UCSD-AML1 (cell line): ENCODE data around the gene TSSK3.
"Not testable (repeated sequence)": the region's sequence is repeated elsewhere in the genome, so short reads cannot be mapped to it uniquely, and the experiment has no call there.

Experiments
- DNase-seq: peaks from one replicate; lab custom pipeline; 2025; ENCODE audit not compliant: unreplicated experiment; lab: John Stamatoyannopoulos, UW

TSSK3 gene

GRCh38 chr1:32337855-32338636 is 24.3 kb upstream of the TSSK3 start:
- DNase-seq = peak; percentile 48

- no peak for DNase-seq
Measured at GRCh38 chr1:32338637-32339145, 23.6 kb upstream of the TSSK3 start.

DNA sequence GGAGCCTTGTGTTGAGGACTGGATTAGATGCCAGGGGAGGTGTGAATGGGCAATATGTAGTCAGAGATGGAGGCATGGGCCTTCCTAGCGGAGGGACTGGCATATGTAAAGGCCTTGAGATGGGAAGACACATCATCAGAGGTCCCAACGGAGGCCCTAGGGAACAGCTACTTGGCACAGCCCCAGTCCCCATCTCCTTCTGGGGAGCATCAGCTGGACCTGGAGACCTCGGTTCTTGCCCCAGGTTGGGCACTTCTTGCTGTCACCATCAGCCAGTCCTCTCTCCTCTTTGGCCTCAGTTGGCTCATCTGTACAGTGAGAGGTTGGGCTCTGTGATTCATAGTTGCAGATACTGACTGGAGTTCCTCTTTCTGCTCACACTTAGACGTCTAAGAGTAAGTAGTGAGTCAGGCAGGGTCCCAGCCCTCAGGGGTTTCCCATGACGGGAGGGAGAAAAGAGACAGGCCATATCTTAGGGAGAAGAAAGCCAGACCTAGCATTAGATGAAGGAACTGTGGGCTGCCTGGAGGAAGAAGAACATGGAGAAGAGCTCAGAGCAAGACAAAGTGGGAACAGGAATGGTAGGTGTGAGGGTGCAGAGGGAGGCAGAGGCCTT is 22.9 kb upstream of the TSSK3 start:
- DNase-seq = peak; percentile 33

- DNase-seq = no peak
Measured at GRCh38 chr1:32341186-32341757, 21.1 kb upstream of the TSSK3 start.

- DNase-seq = no peak
Measured at GRCh38 chr1:32341971-32342370, 20.4 kb upstream of the TSSK3 start.

DNA sequence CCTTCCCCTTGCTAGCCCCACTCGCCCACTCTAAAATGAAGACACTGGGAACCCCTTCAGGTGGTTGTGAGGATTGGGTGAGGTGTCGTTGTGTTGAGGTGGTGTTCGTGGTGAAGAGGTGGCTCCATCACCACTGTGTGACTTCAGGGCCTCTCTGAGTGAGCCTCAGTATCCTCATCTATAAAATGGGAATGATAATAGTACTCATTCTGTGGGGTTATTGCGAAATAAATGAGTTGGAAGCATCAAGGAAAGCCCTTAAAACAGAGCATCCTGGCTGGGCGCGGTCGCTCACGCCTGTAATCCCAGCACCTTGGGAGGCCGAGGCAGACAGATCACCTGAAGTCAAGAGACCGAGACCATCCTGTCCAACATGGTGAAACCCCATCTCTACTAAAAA is 19.6 kb upstream of the TSSK3 start:
- no peak for DNase-seq

GRCh38 chr1:32345289-32345827 is 17.0 kb upstream of the TSSK3 start:
- DNase-seq = peak; percentile 53

- DNase-seq = no peak
Measured at GRCh38 chr1:32346532-32347157, 15.7 kb upstream of the TSSK3 start.

GRCh38 chr1:32349211-32349708 is 13.1 kb upstream of the TSSK3 start:
- DNase-seq = peak; percentile 85

DNA sequence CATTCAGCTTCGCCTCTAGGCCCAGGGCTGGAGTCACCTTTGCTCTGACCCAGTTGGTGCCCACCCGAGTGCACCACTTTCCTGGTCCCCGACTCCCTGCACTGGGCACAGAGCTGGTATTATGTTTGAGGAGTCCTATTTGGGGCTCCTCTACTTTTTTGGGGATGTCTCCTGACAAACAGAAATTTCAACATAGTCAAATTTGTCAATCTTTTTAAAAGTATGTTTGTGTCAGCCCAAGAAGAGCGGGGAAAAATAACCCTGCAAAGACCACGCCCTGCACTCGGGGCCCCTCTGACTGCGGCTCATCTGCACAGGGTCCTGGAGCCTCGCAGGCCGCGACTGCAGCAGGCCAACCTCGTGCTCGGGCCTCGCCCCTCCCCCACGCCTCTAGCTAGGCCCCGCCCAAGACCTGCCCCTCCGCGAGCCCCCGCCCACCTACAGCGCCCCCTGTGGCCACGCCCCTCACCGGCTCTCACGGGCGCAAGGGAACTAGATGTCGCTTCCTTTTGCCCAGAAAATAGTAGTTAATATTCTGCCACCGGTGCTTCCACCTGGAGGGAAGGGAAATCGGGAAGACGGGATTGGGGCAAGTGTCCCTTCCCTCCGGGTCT is 11.4 kb upstream of the TSSK3 start:
- peak; percentile 89 for DNase-seq

- peak; percentile 91 for DNase-seq
Measured at GRCh38 chr1:32351399-32352238, 10.7 kb upstream of the TSSK3 start.

GRCh38 chr1:32352239-32352745 is 10.0 kb upstream of the TSSK3 start:
- DNase-seq = no peak

DNA sequence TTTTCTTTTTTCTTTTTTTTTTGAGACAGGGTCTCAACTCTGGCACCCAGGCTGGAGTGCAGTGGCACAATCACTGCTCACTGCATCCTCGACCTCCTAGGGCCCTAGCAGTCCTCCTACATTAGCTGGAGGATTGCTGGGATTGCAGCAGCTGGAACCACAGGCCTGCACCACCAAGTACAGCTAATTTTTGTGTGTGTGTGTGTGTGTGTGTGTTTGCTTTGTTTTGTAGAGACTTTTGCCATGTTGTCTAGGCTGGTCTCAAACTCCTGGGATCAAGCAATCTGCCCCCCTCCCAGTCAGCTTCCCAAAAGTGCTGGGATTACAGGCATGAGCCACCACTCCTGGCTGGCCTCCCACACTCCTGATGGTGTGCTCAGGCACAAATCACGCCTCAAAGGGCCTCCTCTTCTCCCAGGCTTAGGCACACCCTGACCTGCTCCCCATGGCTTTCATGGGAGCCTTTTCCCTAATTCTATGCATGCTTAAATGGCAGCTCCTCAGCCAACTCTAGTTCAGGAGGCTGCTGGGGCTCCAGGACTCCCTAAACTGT is 9.4 kb upstream of the TSSK3 start:
- DNase-seq = no peak

GRCh38 chr1:32353431-32353830 is 8.9 kb upstream of the TSSK3 start:
- DNase-seq = no peak

- peak; percentile 28 for DNase-seq
Measured at GRCh38 chr1:32353886-32354570, 8.3 kb upstream of the TSSK3 start.

DNA sequence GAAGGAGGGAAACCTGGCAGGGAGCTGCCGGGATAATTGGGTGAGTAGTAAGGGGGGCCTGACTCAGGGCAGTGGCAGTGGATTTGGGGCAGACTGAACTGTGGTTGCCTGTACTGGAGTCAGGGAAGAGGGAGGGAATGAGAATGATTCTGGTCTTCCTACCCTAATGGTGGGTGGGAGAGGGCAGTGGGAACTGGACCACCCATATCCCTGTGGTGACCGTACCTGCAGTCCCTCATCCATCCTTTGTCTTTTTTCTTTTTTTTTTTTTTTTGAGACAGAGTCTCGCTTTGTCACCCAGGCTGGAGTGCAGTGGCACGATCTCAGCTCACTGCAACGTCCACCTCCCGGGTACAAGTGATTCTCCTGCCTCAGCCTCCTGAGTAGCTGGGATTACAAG is 6.6 kb upstream of the TSSK3 start:
- not testable (repeated sequence) for DNase-seq

DNA sequence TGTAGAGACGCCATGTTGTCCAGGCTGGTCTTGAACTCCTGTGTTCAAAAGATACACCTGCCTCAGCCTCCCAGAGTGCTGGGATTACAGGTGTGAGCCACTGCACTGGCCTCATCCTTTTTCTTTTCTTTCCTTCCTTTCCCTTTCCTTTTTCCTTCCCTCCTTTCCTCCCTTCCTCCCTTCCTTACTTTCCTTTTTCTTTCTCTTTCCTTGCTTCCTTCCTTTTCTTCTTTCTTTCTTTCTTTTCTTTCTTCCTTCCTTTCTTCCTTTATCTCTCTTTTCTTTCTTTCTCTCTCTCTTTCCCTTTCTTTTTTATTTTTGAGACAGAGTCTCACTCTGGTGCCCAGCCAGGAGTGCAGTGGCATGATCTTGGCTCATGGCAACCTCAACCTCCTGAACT is 5.9 kb upstream of the TSSK3 start:
- no peak for DNase-seq

DNA sequence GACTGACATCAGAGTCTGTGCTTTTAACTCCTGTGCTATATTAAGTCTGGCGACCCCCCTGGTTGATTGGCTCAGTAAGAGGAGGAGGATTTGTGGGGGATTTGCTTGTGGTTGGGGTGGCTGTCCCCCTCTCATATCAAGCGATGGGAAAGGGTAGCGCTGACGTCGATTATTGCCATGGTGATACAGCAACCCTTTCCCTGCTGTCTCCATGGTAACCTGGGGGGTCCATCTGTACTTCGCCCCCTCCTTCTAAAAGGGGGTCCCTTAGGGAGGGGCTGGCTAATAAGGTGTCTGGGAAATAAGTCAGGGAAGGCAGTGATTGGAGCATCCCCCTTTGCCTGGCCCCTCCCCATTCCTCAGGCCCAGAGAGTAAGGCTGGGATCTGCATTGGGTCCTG is 4.7 kb upstream of the TSSK3 start:
- DNase-seq = no peak

GRCh38 chr1:32358435-32358834 is 3.9 kb upstream of the TSSK3 start:
- no peak for DNase-seq
